Upper lobe of left lung (tissue), 4 donors: ENCODE results near the gene SMYD3.

ENCODE experiments used
- EP300 ChIP-seq, 4 donors: sonication (generic); formaldehyde crosslinking; IDR thresholded peaks; one replicate each; pipeline ENCODE4 v1.5.1; 2017; ENCODE audit warnings: antibody characterized with exemption in 4 of 4, control low read depth in 2 of 4
- POLR2A ChIP-seq, 4 donors: fragments of 450-650 bp; IDR thresholded peaks; one replicate each; pipeline ENCODE4 v1.5.1; 2016 to 2017; ENCODE audit warnings: antibody characterized with exemption in 4 of 4, mild to moderate bottlenecking in 2 of 4
- POLR2AphosphoS5 ChIP-seq, 2 donors: sonication (generic); formaldehyde crosslinking; IDR thresholded peaks; one replicate each; pipeline ENCODE4 v1.5.1; 2017; ENCODE audit warnings: antibody characterized with exemption in 2 of 2
- TF ChIP-seq, protein P1 (sequence below), 6 experiments: fragments of 450-650 bp in 4 of 6; fragments of 200-600 bp in 2 of 6; sonication (generic) in 2 of 6; IDR thresholded peaks; one replicate each; pipeline ENCODE4 v1.5.1; 2016 to 2019; ENCODE audit warnings: antibody characterized with exemption in 6 of 6

DNA sequence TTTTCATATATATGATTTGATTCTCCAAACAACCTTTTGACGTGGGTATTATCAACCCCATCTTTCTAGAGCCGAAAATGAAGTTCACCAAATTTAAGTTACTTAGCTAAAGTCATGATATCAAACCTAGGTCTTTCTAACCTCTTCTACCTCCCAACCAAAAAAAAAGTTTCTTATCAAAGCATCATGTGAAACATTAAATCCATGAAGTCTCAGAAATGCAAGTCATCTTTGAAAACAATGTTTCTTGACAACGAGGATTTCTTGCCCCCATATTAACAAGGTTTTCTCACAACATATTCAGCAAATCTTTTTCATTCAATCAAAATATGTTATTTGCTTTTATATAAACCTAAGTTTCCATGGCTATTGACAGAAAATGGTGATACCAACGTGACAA, 306.3 kb downstream of the SMYD3 start:
- TF ChIP-seq POLR2A (IDR thresholded peaks at IDR 0.05) = no peak
- TF ChIP-seq, protein P1, sequence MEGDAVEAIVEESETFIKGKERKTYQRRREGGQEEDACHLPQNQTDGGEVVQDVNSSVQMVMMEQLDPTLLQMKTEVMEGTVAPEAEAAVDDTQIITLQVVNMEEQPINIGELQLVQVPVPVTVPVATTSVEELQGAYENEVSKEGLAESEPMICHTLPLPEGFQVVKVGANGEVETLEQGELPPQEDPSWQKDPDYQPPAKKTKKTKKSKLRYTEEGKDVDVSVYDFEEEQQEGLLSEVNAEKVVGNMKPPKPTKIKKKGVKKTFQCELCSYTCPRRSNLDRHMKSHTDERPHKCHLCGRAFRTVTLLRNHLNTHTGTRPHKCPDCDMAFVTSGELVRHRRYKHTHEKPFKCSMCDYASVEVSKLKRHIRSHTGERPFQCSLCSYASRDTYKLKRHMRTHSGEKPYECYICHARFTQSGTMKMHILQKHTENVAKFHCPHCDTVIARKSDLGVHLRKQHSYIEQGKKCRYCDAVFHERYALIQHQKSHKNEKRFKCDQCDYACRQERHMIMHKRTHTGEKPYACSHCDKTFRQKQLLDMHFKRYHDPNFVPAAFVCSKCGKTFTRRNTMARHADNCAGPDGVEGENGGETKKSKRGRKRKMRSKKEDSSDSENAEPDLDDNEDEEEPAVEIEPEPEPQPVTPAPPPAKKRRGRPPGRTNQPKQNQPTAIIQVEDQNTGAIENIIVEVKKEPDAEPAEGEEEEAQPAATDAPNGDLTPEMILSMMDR (IDR thresholded peaks at IDR 0.05) = no peak
- no peak for TF ChIP-seq POLR2AphosphoS5 (IDR thresholded peaks at IDR 0.05)
- TF ChIP-seq EP300 (IDR thresholded peaks at IDR 0.05) = no peak
